Retina (tissue), 1 donor: ENCODE data around the gene ZNF787.
A peak's percentile ranks its signal among the peaks of the same experiment; 100 is the strongest.

ENCODE experiments used
- DNase-seq: peaks from one replicate; pipeline ENCODE4 v3.0.0-alpha.2; 2016

ZNF787 gene

GRCh38 chr19:56142897-56143434, 21.9 kb upstream of the ZNF787 start:
- no peak for DNase-seq

- DNase-seq = no peak
Observed at GRCh38 chr19:56142087-56142787, 21.1 kb upstream of the ZNF787 start.

GRCh38 chr19:56141417-56141993, 20.4 kb upstream of the ZNF787 start:
- peak; percentile 52 for DNase-seq

DNA sequence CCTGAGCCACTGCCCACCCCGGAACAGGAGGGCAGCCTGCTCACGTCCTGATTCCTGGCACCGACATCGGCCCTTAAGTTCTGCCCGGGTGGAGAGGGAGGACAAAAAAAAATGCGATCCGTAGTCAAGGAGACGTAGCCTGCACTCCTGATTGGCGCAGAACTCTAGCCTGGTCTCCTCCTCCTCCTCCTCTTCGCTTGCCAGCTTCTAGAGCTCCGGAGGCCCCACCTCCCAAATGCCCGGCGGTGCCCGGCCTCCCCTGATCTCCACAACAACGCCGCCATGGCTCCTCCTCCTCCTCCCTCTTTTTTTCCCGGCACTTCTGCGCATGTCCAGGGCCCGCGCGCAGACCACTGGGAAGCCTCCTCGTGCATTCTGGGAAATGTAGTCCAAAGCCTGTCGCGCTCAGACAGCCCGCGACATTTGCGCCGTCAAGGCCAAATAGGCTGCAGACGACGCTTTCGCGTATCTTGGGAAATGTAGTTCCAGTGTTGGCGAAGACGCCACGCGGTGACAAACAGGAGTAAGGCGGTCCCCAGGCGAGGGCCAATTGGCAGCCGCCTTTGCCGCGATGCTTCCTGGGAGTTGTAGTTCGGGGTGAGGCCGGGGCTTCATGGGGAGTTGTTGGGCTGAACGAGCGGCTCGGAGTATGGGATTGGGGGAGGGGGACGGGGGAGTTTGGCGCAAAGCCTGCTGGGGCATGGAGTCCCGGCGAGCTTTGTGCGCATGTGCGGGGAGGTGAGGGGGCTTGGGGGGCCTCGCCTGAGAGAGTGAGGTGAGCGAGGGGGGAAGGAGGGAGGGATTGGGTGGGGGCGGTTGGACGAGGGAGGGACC, 19.7 kb upstream of the ZNF787 start, which contains the start of gene ZNF444:
ZNF444 (plus strand) TSS at position 705 of the 834 bp plus-strand sequence. CDS start 5,625 bp downstream, outside the sequence.
- peak; percentile 100 for DNase-seq

DNA sequence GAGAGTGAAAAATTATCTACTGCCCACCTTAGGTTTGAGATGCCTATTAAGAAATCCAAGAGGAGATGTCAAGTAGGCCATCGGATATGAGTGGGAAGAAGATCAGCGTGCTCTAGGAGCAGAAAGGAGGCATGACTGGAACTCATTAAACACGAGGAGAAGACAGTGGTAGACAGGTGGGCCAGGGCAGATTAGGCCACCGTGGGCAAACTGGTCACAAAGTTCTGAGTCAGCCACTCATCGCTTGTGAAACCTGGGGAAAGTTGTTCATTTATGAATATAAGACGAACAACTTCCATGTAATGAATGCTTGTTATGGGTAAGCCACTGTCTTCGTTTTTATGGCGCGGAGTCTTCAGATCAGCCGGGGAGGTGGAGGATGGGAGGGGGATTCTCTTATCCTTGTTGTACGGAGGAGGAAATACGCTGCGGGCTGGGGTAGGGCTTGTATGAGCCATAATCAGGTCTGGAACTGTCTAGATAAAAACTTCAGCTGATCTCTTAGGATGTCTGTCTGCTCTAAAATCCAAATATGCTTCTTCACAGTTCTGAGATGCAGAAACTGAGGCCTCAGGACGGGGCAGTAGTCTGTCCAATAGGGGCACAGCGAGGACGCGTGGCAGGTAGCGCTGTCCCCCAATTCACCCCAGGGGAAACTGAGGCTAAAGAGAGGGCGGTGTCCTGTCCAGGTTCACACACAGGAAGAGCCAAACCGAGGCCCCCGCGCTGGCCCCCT, 18.9 kb upstream of the ZNF787 start:
- no peak for DNase-seq

DNA sequence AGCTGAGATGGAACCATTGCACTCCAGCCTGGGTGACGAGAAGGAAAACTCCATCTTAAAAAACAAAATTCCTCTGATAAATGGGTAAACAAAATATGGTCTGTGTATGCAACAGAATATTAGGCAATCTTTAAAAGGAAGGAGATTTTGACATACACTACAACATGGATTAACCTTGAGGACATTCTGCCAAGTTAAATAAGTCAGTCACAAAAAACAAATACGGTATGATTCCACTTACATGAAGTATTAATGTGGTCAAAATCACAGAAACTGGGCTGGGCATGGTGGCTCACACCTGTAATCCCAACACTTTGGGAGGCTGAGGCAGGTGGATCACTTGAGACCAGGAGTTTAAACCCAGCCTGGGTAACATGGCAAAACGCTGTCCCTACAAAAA, 17.0 kb upstream of the ZNF787 start:
- no peak for DNase-seq

DNA sequence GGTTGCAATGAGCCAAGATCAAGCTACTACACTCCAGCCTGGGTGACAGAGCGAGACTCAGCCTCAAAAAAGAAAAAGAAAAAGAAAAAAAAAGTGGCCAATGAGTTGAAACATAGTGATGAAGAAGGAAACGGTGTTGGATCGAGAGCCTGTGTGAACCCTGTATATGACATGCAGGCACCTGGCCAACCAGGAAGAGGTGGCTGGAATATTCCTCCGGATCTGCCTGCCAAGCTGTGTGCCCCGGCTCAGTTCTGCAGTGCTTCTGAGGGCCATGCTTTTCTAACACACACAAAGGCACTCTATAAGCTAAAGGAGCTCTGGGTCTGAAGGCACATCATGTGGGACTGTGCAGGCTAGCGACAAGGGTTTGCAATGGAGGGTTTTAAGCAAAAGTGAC, 16.3 kb upstream of the ZNF787 start:
- DNase-seq = no peak

DNA sequence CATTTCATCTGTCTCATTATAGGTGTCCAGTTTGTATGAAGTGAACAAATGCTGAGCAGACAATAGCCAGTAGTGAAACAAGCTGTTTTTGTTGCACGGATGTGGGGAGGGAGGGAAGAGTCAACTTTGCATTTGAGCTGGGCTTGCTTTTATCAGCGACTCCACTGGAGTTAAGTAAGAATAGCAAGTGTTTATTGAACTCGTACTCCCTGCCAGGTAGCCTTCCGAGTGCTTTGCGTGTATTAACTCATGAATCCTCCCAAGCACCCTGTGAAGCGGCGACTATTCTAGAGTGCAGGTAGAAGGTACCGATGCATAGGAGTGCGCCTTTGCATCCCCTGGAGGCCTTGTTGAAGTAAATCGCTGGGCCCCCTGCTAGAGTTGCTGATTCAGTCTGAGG, 15.3 kb upstream of the ZNF787 start:
- no peak for DNase-seq

- no peak for DNase-seq
Observed at GRCh38 chr19:56134654-56134921, 13.5 kb upstream of the ZNF787 start.

DNA sequence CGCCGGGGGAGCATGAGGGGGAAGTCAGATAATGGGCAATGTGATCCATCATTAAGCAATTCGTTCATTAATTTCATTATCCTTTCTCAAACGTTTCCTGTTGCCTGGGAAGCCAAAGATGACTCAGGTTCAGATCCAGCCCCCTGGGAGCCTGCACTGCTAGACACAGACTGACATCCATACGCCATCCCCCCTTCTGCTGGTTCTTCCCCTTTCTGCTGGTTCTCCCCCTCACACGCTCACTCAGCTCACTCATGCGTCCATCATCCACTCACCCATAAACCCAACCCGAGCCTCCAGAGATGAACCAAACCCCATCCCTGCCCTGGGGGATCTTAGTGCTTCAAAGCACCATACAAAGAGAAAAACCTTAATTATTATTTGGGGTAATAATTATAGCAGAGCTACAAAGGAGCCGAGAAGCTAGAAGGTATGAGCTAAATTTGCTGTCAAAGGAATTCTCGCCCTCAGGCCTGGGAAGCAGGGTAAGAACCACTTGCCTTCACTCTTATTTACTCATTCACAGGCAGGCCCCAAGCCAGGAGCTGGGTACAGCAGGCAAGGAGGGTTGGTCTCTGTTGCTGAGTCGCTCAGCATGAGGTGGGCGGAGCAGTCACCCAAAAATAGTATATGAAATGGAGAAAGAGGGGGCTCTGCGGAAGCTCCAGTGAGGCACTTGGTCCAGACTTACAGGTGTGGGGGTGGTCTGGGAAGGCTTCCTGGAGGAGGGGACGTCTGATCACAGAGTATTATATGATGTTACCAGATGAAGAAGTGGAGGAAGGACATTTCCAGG, 13.0 kb upstream of the ZNF787 start:
- DNase-seq = peak; percentile 56

- DNase-seq = peak; percentile 51
Observed at GRCh38 chr19:56132316-56132822, 11.3 kb upstream of the ZNF787 start.

DNA sequence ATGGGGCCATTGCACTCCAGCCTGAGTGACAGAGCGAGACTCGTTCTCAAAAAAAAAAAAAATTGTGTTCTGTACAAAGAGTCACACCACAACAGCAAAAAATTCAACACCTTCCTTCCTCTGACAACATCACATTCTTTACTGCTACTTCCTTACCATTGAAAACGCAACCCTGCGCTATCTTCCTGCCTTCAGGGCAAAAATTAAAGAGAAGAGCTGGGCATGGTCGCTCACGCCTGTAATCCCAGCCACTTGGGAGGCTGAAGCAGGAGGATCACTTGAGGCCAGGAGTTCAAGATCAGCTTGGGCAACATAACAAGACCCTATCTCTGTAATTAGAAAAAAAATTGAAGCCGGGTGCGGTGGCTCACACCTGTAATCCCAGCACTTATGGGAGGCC, 10.6 kb upstream of the ZNF787 start:
- no peak for DNase-seq

GRCh38 chr19:56130006-56130405, 8.9 kb upstream of the ZNF787 start:
- no peak for DNase-seq

GRCh38 chr19:56126983-56127780, 6.1 kb upstream of the ZNF787 start:
- DNase-seq = no peak

- DNase-seq = no peak
Observed at GRCh38 chr19:56125806-56126590, 4.9 kb upstream of the ZNF787 start.

DNA sequence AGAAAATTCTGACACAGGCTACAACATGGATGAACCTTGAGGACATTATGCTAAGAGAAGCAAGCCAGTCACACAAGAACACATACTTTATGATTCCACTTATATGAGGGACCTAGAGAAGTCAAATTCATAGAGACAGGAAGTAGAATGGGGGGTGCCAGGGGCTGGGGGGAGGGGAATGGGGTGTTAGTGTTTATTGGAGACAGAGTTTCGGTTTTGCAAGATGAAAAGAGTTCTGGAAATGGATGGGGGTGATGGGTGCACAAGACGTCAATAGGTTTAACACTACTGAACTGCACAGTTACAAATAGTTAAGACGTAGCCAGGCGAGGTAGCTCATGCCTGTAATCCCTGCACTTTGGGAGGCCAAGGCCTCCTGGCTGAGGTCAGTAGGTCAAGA, 3.5 kb upstream of the ZNF787 start:
- DNase-seq = no peak

DNA sequence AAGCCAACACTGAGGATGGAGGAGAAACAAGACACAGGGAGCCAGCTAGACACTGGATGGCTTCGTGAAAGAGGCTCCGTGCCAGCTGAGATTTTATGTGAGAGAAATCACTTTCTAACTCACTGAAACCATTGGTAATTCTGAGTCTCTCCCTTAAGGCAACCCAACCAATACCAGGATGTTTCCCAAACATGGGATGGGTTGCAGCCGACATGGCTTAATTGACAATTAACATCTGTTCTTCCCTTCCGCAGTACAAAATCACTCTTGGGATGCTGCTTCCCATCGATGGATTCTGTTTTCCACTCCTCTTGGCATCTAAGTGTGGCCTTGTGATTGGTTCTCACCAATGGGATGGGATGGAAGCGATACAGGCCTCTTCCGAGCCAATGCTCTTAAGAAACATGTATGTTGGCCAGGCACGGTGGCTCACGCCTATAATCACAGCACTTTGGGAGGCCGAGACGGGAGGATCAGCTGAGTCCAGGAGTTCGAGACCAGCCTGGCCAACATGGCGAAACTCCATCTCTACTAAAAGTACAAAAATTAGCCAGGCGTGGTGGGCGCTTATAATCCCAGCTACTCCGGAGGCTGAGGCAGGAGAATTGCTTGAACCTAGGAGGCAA, 2.3 kb upstream of the ZNF787 start:
- DNase-seq = no peak

DNA sequence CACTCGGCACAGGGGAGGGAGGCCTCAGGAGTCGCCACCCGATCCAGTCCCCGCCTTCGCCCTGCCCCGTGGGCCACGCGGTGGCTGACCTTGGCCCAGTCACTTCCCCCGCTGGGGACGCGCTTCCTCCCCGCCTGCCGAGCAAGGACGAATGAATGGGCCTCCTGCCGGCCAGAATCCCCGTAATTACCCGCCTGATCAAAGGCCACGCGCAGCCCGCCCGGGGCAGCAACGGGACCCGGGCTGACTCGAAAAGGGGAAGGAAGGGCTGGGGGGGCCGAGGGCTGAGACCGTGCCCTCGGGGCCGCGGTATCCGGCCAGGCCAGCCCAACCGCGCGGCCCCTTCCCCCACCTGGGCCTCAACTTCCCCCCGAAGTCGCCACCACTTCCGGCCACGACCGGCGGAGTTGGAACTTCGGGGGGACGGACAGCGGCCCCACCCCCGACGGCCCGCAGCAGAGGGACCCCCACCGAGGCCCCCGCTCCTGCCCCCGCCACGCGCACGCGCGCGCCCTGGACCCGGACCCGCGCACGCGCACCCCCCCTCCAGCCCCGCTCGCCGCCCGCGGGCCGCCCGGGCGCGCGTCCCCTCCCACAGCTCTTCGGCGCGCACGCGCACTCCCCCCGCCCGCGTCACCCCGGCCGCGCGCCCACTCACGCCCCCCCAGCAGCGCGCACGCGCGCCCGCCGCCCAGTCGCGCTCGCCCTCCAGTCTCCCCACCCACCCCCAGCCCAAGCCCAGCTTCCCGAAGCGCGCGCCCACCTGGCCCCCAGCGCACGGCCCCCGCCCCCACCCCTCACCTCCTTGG, 520 bp downstream of the ZNF787 start:
- peak; percentile 63 for DNase-seq

DNA sequence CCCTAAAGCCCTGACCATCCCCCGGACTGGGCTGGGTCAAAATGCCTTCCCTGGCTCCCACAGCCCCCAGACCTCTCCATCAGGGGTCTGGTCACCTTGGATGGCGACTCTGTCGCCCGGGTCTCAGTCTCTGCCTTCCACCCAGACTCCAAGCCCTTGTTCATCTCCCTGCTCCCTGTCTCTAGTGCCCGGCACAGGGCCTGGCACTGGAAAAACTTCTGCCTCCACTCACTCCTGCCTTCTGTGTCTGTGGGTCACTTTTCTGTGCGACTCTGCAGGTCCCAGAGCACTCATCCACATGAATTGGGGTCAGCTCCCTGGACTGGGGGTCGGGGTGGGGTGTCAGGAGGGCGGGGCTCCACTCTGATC, 1.1 kb downstream of the ZNF787 start:
- no peak for DNase-seq
